HG03175 (cell line): Measurements from ENCODE around the gene AKT1.

Experiments used
- ATAC-seq: cut with Tn5 transposase; IDR thresholded peaks from one replicate; pipeline ENCODE4 v1.9.1; 2021; ENCODE audit warnings: mild to moderate bottlenecking, moderate library complexity; ENCODE audit not compliant: unreplicated experiment

The AKT1 gene

GRCh38 chr14:104773505-104774452 is 21.8 kb downstream of the AKT1 start:
- ATAC-seq, result no peak

DNA sequence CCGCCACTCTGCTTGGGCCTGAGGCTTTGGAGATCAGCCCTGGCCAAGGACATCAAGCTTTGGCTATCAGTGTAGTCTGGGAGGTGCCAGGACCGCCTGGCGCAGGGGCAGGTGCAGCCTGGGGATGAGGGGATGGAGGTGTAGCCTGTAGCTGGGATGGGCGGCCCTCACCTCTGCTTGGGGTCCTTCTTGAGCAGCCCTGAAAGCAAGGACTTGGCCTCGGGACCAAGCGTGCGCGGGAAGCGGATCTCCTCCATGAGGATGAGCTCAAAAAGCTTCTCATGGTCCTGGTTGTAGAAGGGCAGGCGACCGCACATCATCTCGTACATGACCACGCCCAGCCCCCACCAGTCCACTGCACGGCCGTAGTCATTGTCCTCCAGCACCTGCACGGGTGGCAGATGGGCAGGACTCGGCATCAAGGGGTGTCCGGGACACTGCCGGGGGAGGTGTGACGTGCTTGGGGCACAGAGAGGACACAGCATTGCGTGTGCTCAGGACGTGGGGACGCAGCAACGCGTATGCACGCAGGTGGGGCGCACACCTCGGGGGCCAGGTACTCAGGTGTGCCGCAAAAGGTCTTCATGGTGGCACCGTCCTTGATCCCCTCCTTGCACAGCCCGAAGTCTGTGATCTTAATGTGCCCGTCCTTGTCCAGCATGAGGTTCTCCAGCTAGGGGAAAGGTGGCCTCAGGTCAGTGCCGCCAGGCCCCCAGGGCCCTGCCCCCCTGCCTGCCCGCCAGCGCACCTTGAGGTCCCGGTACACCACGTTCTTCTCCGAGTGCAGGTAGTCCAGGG is 22.6 kb downstream of the AKT1 start:
- no peak for ATAC-seq

DNA sequence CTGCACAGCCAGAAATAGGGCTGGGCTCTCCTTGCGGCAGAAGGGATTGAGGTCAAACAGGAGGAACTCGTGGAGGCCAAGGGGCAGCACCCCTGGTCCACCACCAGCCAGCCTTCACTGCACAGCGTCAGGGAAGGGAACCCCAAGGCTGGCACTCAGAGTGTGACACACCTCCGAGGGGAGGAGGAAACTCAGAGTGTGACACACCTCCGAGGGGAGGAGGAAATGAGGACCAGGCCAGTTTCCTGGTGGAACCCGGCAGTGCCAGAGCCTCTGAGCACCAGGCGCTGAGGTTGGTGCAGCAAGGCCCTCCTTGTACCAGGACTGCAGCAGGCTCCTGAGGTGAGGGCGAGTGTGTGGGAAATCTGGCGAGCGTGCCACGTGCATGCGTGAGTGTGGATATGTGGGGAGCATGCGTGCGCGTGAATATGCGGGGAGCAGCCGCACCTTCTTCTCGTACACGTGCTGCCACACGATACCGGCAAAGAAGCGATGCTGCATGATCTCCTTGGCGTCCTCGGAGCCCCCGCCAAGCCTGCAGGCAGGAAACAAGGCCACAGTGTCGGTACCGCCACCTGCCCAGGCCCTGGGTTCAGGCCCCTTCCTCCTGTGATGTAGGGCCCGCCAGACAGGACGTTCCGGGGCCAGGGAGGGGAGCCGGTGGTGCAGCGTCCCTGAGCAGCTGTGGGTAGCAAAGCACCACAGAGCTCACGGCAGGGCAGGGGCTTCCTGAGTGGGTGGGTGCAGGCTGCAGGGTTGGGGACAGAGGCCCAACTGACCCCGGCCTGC is 23.4 kb downstream of the AKT1 start:
- no peak for ATAC-seq

DNA sequence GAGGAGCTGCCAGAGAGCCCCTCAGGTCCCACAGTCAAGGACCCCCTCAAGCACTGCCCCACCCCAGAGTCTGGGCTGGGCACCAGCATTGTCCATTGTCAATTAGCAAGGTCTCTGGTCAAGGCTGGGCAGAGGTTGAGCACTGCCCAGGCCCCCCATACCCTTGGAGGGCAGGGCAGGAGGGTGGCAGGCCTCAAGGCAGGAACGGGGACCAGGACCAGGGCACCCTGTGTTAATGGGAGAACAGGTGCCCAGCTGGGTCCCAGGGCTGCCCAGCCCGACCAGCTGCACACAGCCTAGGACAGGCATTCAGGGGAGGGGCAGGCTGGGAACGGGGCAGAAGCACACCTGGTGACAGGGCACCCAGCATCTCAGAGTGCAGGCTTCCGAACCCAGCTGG is 24.2 kb downstream of the AKT1 start:
- no peak for ATAC-seq

DNA sequence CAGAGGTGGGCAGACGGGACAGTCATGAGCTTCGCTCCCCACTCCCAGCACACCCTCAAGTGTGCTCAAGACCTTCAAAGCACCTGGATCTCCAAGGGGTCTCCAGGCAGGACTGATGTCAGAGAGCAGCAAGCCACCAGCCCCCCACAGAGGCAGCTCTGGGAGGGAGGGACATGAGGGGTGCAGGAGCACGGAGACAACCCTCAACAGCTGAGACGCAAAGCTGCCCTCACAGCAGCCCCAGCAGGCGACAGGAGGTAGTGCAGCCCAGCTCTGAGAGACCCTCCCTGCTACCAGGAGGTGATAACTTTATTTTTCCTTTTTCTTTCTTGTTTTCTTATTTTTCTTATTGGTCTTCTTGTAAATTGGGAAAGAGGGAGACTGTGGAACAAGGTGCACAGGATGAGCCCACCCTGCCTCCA is 24.7 kb downstream of the AKT1 start:
- ATAC-seq, result no peak

GRCh38 chr14:104770072-104770579 is 25.4 kb downstream of the AKT1 start:
- no peak for ATAC-seq

DNA sequence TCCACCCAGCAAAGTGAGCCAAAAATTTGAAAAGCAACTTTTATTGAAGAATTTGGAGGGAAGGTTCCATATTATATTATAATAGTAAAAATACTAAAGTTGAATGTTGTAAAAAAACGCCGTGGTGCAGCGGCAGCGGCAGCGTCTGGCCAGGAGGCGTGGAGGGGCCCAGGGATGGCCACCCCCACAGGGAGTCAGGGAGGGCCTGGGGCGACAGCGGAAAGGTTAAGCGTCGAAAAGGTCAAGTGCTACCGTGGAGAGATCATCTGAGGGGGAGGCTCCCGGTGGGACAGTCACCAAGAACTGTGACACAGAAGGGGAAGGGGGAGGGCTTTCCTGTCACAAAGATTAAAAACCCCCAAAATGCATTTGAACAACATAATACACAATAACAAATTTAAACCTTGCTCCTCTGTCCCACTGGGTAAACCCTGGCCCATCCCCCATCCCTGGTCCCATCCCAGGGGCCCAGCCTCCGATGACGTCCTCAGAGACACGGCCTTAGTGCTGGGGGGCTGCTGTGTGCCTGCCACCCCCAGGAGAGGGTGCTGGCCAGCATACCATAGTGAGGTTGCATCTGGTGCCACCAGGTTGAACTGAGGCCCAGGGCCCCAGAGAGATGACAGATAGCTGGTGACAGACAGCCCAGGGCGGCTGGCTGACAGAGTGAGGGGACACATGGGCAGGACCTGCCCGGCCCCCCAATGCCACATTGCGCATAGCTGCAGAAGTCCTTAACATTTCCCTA is 26.1 kb downstream of the AKT1 start:
- ATAC-seq, result no peak

GRCh38 chr14:104768437-104769323 is 26.9 kb downstream of the AKT1 start:
- no peak for ATAC-seq

DNA sequence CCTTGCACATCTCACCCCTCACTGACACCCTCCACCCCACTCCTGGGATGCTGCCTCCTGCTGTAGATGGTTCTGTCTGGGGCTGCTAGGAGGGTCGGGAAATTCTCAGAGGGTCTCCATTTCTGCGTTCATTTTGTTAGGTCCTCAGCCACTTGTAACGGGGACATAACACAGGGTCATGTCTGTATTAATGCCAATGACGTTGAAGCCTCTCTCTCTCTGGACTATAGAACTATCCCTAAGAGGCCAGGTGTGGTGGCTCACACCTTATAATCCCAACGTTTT is 28.0 kb downstream of the AKT1 start:
- no peak for ATAC-seq

DNA sequence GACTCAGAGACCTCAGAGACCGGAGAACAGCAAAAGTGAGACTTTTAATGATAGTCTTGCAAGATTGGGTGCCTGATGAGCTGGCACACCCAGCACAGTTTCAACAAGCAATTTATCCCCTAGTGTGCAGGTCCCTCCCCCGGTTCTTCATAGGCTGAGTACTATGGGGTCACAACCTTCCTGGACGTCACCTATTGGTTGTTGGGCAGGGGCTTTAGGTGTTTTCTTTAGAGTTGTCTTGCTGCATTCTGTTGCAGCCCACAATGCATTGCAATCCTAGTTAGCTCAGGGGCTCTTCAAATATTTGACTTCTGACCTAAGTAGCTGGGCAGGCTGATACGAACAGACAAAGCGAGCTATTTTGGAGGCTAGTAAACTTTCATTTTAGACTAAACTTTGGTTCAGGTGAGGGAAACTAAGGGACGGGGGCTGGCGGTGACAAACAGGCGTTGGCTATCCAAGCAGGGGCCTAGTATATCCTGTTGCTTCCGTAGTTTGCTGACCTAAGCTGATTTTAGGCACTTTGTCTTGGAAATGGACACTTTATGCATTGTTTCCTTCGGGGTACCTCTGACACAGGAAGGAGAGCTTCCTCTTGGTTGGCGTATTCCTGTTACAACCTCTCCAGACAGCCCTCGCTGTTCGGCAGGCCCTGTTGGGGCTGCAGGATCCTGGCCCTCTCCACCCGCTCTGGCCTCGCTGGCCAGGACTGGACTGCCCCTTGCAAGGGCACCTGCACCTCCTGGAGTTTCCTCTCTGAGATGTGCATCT is 28.5 kb downstream of the AKT1 start:
- no peak for ATAC-seq

GRCh38 chr14:104766256-104766862 is 29.2 kb downstream of the AKT1 start:
- ATAC-seq, result no peak

DNA sequence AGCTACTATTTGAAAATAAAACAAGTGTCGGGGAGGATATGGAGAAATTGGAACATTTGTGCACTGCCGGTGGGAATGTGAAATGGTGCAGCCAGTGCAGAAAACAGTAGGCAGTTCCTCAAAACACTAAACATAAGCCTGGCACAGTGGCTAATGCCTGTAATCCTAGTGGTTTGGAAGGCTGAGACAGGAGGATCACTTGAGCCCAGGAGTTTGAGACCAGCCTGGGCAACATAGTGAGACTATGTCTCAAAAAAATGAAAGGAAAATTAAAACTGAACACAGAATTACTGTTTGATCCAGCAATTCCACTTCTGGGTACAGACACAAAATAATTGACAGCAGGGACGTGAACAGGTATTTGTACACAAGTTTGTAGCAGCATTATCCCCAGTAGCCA is 30.0 kb downstream of the AKT1 start:
- no peak for ATAC-seq

GRCh38 chr14:104758981-104759969 is 36.3 kb downstream of the AKT1 start:
- ATAC-seq, result no peak

DNA sequence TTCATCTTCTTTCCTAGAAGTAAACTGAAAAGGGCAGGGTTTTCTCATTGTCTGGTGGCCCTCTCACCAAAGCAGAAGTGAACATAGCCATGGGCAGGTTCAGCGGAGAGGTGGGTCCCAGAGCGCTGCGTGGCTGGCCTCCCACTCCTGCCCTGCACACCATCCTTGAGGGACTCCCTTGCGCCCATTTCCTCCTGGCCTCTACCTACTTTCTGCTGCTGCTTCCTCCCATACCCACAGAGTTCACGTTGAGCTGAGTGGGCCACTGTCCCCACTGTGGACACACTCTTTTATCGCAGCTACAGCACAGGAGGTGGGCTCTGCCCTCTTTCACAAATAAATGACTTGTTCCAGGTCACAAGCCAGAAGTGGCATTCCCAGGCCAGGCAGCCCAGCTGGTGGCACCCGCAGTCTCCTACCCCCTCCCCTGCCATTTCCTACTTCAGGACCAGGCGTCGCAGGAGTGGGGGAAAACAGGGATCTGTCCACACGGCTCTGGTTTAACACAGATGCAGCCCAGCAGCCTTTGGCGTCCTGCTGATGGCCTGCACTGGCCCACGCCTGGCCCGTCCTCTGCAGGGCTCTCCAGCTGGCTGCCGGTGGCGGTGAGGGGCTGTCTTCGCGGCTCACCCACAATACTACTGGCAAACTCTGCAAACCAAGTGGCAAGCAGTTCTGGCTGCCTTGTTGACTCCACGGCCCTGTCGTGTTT is 37.7 kb downstream of the AKT1 start:
- no peak for ATAC-seq

DNA sequence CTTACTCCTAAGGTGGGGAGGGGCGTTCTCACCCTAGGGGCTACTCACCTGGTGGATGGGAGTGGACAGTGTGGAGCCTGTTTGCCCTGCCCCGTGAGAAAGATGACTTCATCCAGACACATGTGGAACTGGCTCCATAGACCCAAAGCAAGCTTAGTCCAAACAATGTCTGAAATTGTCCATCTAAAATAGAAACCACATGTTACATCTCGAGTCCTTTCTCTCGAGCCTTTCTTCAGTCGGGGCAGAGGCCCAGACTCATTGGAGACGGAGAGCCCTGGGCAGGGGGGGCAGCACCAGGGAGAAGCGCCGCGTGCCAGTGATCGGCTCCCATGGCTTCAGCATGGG is 38.3 kb downstream of the AKT1 start:
- no peak for ATAC-seq

DNA sequence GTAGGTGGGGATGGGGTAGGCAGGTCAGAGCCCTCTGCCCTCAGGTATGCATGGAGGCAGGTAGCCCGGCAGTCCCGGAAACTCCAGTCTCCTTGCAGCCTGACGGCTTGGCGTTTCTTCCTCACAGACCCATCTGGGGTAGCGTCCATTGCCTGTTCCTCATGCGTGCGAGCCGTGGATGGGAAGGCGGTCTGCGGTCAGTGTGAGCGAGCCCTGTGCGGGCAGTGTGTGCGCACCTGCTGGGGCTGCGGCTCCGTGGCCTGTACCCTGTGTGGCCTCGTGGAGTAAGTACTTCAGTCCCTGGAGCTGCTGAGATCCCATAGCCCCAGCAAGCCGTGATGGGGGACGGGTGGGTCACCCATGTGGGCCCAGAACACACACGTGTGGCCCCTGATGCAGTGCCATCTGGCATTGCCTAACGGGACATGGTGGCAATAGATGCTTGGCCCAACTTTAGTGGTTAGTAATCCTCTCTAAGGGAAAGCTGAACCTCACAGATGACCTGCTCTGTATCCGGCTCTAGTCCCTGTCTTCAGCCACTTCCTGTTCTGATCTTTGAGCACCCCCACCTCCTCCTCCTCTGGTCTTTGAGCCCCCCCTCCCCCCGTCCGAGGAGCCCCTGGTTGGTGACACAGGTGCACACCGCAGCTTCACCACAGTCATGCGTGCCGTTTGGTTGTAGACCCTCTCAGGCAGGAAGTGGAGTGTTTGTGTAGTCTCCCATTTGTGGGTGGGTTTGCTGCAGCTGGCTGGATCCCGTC is 38.9 kb downstream of the AKT1 start:
- ATAC-seq, result no peak
